ENCODE results near the gene ABCC4.
"Not testable (repeated sequence)": the region's sequence is repeated elsewhere in the genome, so short reads cannot be mapped to it uniquely, and the experiment has no call there.

DNA sequence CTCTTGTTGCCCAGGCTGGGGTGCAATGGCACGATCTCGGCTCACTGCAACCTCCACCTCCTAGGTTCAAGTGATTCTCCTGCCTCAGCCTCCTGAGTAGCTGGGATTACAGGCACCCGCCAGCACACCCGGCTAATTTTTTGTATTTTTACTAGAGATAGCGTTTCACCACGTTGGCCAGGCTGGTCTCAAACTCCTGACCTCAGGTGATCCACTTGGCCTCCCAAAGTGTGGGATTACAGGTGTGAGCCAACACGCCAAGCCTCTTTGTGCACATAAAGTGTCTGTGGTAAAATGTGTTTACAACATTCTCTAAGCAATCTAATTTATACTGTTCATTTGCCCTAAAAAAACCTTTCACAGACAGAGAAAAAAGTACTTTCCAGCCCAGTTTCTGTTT lies 29.2 kb downstream of the ABCC4 start:
- TF ChIP-seq, protein P1, sequence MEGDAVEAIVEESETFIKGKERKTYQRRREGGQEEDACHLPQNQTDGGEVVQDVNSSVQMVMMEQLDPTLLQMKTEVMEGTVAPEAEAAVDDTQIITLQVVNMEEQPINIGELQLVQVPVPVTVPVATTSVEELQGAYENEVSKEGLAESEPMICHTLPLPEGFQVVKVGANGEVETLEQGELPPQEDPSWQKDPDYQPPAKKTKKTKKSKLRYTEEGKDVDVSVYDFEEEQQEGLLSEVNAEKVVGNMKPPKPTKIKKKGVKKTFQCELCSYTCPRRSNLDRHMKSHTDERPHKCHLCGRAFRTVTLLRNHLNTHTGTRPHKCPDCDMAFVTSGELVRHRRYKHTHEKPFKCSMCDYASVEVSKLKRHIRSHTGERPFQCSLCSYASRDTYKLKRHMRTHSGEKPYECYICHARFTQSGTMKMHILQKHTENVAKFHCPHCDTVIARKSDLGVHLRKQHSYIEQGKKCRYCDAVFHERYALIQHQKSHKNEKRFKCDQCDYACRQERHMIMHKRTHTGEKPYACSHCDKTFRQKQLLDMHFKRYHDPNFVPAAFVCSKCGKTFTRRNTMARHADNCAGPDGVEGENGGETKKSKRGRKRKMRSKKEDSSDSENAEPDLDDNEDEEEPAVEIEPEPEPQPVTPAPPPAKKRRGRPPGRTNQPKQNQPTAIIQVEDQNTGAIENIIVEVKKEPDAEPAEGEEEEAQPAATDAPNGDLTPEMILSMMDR (conservative IDR thresholded peaks at IDR 0.05; ENCODE audit: low read depth, low read length): not testable (repeated sequence)
- not testable (repeated sequence) for TF ChIP-seq EZH2phosphoT487 (IDR thresholded peaks at IDR 0.05; ENCODE audit: borderline replicate concordance, low read length)

All from PC-3 (cell line).